ENCODE results near the gene TRABD.

DNA sequence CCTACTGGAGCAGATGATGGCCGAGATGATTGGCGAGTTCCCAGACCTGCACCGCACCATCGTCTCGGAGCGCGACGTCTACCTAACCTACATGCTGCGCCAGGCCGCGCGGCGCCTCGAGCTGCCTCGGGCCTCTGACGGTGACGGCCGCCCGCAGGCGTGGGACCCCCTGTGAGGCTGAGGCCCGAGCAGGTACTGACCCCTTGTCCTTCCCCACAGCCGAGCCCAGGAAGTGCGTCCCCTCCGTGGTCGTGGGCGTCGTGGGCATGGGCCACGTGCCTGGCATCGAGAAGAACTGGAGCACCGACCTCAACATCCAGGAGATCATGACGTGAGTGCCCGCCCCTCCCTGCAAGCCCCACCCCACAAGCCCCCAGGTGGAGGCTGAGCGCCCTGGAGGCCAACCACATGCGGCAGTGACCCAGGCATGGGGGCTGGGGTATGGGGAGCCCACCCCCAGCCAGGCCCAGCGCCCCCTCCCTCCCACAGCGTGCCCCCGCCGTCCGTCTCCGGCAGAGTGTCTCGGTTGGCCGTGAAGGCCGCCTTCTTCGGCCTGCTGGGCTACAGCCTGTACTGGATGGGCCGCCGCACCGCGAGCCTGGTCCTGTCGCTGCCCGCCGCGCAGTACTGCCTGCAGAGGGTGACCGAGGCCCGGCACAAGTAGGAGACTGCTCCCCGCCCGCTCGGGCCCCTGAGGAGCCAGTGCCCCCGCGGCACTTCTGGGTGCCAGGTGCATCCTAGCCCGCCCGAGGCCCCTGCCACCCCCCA is 12.3 kb downstream of the TRABD start:
- TF ChIP-seq, protein P1, sequence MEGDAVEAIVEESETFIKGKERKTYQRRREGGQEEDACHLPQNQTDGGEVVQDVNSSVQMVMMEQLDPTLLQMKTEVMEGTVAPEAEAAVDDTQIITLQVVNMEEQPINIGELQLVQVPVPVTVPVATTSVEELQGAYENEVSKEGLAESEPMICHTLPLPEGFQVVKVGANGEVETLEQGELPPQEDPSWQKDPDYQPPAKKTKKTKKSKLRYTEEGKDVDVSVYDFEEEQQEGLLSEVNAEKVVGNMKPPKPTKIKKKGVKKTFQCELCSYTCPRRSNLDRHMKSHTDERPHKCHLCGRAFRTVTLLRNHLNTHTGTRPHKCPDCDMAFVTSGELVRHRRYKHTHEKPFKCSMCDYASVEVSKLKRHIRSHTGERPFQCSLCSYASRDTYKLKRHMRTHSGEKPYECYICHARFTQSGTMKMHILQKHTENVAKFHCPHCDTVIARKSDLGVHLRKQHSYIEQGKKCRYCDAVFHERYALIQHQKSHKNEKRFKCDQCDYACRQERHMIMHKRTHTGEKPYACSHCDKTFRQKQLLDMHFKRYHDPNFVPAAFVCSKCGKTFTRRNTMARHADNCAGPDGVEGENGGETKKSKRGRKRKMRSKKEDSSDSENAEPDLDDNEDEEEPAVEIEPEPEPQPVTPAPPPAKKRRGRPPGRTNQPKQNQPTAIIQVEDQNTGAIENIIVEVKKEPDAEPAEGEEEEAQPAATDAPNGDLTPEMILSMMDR (IDR thresholded peaks at IDR 0.05), result no peak
- TF ChIP-seq POLR2A (IDR thresholded peaks at IDR 0.05), result no peak

Measured in heart left ventricle (tissue), 13 donors.